Body of pancreas (tissue), 4 donors: ENCODE data around the gene PTGES2.

ENCODE experiments used
- POLR2A ChIP-seq, 3 donors: fragments of 450-650 bp; IDR thresholded peaks; one replicate each; pipeline ENCODE4 v1.6.1; 2016; ENCODE audit warnings: antibody characterized with exemption in 3 of 3, mild to moderate bottlenecking in 2 of 3
- TF ChIP-seq, protein P1 (sequence below), 7 experiments: fragments of 450-650 bp in 4 of 7; fragments of 200-600 bp in 3 of 7; sonication (generic) in 3 of 7; IDR thresholded peaks; one replicate each; pipeline ENCODE4 v1.5.1; 2016 to 2019; ENCODE audit warnings: antibody characterized with exemption in 7 of 7

DNA sequence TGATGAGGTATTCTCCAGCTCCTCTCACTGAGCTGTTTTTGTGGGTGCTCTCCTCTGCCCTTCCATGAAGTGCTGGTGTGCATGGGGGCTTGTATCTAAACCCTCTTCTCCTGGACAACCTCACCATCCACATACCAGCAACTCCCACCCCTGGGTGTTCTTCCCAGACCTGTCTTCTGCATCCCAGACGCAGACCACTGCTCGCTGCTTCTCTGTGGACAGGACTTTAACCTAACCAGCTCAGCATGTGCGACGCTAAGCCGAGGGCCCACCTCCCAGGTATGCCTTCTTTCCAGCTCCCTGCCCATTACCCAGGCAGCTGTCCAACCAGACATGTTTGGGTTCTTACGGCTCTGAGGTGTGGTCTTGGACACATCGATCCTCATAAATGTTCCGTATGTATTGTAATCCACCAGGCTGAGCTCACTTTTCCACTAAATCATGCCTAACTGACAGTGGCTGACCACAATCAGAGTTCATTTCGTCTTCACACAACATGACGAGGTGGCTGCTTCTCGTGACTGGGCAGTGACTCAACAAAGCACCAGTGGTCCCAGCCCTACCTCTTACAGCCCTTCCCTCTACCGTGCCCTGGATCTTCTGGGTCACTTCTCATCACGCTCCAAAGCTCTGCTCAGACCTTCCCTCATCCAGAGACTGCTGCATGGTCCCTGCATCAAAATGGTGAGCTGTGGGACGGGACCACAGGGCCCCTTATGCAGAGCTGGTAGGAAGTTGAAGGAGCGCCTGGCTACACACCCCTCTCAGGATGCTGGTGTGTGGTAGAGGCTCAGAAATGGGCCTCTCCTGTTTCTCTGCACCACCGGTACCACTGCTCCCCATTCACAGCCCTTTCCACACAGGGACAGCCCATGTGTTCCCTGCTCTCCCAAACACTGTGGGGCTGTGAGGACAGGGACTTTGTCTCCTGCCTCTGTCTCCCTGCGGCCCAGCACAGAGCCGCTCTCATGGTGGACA is 9.6 kb upstream of the PTGES2 start:
- TF ChIP-seq, protein P1, sequence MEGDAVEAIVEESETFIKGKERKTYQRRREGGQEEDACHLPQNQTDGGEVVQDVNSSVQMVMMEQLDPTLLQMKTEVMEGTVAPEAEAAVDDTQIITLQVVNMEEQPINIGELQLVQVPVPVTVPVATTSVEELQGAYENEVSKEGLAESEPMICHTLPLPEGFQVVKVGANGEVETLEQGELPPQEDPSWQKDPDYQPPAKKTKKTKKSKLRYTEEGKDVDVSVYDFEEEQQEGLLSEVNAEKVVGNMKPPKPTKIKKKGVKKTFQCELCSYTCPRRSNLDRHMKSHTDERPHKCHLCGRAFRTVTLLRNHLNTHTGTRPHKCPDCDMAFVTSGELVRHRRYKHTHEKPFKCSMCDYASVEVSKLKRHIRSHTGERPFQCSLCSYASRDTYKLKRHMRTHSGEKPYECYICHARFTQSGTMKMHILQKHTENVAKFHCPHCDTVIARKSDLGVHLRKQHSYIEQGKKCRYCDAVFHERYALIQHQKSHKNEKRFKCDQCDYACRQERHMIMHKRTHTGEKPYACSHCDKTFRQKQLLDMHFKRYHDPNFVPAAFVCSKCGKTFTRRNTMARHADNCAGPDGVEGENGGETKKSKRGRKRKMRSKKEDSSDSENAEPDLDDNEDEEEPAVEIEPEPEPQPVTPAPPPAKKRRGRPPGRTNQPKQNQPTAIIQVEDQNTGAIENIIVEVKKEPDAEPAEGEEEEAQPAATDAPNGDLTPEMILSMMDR (IDR thresholded peaks at IDR 0.05) = no peak
- TF ChIP-seq POLR2A (IDR thresholded peaks at IDR 0.05) = no peak
